ENCODE results near the gene HIPK2.

Gene HIPK2

DNA sequence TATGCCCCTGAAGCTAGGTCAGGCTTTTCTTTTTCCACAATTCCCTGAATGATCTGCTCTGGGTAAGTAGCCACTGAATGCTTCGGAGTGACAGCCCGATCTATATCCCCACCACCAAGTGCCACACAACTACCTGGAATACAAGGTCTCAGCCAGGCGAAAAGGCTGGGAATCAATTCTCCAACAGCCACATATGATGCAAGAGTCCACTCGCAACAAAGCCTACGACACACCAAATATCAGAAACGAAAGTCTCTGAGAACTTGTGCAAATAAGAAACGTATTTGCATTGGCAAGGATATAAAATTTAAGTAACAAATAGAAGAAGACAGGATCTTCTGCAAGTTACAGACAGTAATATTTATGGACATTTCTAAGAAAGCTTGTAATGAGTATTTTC lies 5.7 kb downstream of the HIPK2 start:
- TF ChIP-seq, protein P1, sequence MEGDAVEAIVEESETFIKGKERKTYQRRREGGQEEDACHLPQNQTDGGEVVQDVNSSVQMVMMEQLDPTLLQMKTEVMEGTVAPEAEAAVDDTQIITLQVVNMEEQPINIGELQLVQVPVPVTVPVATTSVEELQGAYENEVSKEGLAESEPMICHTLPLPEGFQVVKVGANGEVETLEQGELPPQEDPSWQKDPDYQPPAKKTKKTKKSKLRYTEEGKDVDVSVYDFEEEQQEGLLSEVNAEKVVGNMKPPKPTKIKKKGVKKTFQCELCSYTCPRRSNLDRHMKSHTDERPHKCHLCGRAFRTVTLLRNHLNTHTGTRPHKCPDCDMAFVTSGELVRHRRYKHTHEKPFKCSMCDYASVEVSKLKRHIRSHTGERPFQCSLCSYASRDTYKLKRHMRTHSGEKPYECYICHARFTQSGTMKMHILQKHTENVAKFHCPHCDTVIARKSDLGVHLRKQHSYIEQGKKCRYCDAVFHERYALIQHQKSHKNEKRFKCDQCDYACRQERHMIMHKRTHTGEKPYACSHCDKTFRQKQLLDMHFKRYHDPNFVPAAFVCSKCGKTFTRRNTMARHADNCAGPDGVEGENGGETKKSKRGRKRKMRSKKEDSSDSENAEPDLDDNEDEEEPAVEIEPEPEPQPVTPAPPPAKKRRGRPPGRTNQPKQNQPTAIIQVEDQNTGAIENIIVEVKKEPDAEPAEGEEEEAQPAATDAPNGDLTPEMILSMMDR (IDR thresholded peaks at IDR 0.05; ENCODE audit: low read depth, low read length), result no peak
- Histone ChIP-seq H3K4me3 (ENCODE audit: low read depth, low read length) (no peak overlapping the region), H3K36me3 (no peaks in the 10 kb centered on the region), H3K27me3 (no peaks in the 10 kb centered on the region), H3K9me3 (no peaks in the 10 kb centered on the region), H3K4me1 (peaks cover 2% of the 10 kb centered on the region; the same call in 1 of the 2 replicates)
- DNase-seq, result no peak

DNA sequence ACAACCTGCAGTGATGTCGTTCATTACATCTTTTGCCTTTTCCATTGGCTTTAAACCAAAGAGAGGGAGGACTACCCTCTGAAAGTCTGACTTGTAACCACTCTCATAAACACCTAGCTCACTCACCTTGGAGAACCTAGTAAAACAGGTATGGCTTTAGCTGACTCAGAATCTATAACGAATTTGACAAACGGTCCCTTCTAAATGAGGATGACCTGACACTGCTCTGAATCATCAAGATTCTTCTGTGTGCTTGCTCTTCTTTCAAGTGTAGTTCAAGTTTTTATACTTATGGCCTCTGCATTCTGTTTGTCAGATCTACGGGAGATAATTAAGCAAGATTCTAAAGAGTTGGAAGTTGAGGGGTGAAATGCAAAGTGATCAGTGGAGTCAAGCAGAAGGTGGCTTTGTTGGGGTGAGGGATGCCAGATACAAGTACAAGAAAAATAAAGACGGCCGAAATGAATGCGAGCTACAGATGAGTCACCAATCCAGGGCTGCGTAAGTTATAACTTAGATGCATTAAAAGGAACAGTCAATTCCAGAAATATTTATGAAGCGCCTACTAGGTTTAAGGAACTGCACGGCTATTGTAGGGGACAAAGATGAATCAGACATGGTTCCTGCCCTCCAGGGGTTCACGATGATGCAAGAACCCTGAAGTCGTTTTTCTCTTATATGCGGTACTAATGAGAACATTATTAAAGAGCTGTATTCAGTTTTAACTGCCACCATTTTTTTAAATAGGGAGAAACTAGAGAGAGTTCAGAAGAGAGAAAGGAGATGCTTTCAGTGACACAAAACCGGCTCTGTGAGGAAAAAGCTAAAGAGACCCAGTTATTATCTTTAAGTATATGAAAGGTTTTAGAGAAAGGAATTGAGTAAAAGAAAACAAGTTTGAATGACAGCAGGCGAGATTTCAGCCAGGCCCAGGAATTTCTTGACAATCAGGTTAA lies 6.5 kb downstream of the HIPK2 start:
- no peak overlapping the region for H3K4me3 ChIP-seq (ENCODE audit: low read depth, low read length)

DNA sequence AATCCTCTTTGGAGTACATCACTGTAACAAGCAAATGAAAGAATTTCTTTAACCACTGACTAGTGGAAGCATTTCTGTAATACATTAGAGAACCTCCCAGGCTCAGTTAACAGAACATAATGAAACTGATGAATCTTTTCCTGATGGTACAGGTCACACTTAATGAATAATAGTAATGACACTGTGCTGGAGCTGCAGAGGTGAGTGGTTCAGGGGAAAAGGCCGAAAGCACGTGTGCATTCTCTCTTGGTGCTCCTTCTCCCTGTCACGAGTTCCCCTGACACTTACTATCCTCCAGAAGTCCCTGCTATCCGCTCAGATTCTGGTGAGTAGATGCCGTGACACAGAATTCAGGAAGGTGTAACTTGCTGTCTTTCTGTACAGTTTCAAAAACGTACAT lies 8.0 kb downstream of the HIPK2 start:
- Histone ChIP-seq H3K9me3 (no peaks in the 10 kb centered on the region), H3K4me1 (no peaks in the 10 kb centered on the region), H3K36me3 (no peaks in the 10 kb centered on the region), H3K4me3 (ENCODE audit: low read depth, low read length) (no peak overlapping the region), H3K27me3 (no peaks in the 10 kb centered on the region)
- DNase-seq, result no peak
- TF ChIP-seq, protein P1 (IDR thresholded peaks at IDR 0.05; ENCODE audit: low read depth, low read length), result no peak

More for the DNA sequence above, 6.5 kb downstream of the HIPK2 start:
- Histone ChIP-seq H3K4me1 (peaks cover 2% of the 10 kb centered on the region; the same call in 1 of the 2 replicates), H3K27me3 (no peaks in the 10 kb centered on the region), H3K9me3 (no peaks in the 10 kb centered on the region), H3K36me3 (no peaks in the 10 kb centered on the region)
- TF ChIP-seq, protein P1 (IDR thresholded peaks at IDR 0.05; ENCODE audit: low read depth, low read length), result no peak
- DNase-seq, result no peak

DNA sequence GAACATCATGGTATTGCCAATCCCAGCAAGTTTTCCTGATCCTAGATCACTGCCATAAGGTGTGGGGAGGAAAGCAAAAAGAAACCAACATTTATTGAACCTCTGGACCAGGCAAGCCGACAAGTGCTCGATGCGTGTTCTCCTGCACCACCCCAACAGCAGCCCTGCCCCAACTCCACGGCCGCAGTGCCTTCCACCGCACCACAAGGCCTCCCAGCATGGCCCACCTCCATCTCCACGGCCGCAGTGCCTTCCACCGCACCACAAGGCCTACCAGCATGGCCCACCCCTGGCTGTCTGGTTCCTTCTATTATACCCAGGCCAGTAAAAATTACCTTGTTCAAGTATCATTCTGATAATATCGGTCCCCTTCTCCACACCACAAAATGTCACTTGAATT lies 8.7 kb downstream of the HIPK2 start:
- TF ChIP-seq, protein P1 (IDR thresholded peaks at IDR 0.05; ENCODE audit: low read depth, low read length), result no peak
- H3K4me1 ChIP-seq, result no peaks in the 10 kb centered on the region
- DNase-seq, result no peak
- H3K4me3 ChIP-seq (ENCODE audit: low read depth, low read length), result no peak overlapping the region
- H3K9me3 ChIP-seq, result no peaks in the 10 kb centered on the region
- no peaks in the 10 kb centered on the region for H3K27me3 ChIP-seq
- no peaks in the 10 kb centered on the region for H3K36me3 ChIP-seq

DNA sequence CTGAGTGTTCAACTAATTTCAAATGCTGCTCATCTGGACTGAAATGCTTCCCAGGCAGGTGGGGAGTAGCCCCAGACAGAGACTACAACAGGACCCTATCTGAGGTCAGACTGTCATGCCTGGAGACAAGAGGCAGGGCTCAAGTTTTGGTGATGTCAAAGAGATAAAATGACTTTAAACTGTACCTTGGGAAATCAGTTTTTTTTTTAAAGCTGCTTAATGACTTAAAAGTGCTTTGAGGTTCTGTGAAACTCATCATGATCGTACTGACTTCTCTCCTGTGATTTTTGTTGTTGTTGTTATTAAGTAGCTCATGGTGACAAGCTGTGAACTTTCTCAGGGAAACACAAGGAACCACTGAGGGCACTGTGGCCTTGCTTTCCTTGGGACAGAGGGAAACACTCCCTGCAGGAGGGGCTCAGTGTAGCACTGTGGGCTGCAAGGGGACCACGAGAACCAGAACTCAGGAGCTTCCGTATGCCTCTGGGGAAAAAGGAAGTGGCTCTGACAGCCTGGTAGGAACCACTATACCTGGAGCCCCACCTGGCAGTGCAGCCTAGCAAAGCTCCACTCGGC lies 9.5 kb downstream of the HIPK2 start:
- DNase-seq, result no peak
- no peaks in the 10 kb centered on the region for H3K27me3 ChIP-seq
- no peaks in the 10 kb centered on the region for H3K9me3 ChIP-seq
- TF ChIP-seq, protein P1 (IDR thresholded peaks at IDR 0.05; ENCODE audit: low read depth, low read length), result no peak
- H3K4me3 ChIP-seq (ENCODE audit: low read depth, low read length), result no peak overlapping the region
- no peaks in the 10 kb centered on the region for H3K4me1 ChIP-seq
- H3K36me3 ChIP-seq, result no peaks in the 10 kb centered on the region

DNA sequence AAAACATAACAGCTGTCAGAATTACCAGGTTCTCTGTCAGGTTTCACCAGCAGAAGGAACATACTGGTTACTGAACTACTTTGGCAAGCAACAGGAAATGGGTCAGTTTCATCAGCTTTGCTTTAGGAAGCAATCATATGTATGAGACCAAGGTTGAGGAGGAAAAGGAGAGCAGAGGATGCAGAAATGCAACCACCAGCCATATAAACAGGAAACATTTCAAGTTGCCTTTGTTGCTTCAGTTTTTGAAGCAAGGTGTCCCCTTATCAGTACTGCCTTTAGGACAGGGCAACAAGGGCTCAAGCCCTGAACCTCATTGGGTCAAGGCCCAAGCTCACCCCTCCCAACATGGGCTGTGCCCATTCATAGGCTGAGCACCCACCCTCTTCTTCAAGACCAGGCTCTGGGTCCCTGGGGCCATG lies 10.2 kb downstream of the HIPK2 start:
- H3K4me3 ChIP-seq (ENCODE audit: low read depth, low read length), result no peak overlapping the region
- TF ChIP-seq, protein P1 (IDR thresholded peaks at IDR 0.05; ENCODE audit: low read depth, low read length), result no peak
- no peak for DNase-seq
- no peaks in the 10 kb centered on the region for H3K36me3 ChIP-seq
- no peaks in the 10 kb centered on the region for H3K27me3 ChIP-seq
- H3K9me3 ChIP-seq, result no peaks in the 10 kb centered on the region
- no peaks in the 10 kb centered on the region for H3K4me1 ChIP-seq

Data from BE2C (cell line).